ENCODE measurements around the gene MRC2.

- no peak for TF ChIP-seq POLR2A (IDR thresholded peaks at IDR 0.05; ENCODE audit: low read depth, low read length)
- no peak for TF ChIP-seq POLR2AphosphoS5 (IDR thresholded peaks at IDR 0.05; ENCODE audit: low read depth, low read length)
These were observed 30.3 kb upstream of the MRC2 start for GRCh38 chr17:62597150-62597549.
